GM12878 (cell line): ENCODE results near the gene NHSL2. TPM values are rescaled to one million over a fixed set of nuclear protein-coding genes. Genes with fewer than 3 reads are reported as not detected.

ENCODE experiments used
- ATAC-seq: fragments of 200-7000 bp; cut with Tn5 transposase; 3 replicates; pipeline ENCODE4 v1.9.1; 2020; ENCODE audit warnings: mild to moderate bottlenecking, moderate library complexity
- BruUV-seq: library from RNA; stranded (reverse); fragments of 400-500 nt; replicated peaks from 2 replicates; lab custom pipeline; 2021; lab: Mats Ljungman, UMichigan
- CTCF ChIA-PET: fragments of 300-600 bp; sonication (Branson Sonifier 250); formaldehyde crosslinking; extraction: SDS; loops from one replicate; lab custom pipeline; 2021; ENCODE audit warnings: inconsistent platforms; lab: Yijun Ruan, JAX
- POLR2A ChIA-PET: fragments of 350-600 bp; formaldehyde crosslinking; extraction: SDS; loops from one replicate; lab custom pipeline; 2021; ENCODE audit warnings: inconsistent platforms; lab: Charles Lee
- RAD21 ChIA-PET: fragments of 300-600 bp; sonication (Branson Sonifier 250); formaldehyde crosslinking; loops from one replicate; lab custom pipeline; 2023; ENCODE audit warnings: antibody characterized with exemption; ENCODE audit not compliant: unreplicated experiment; lab: Charles Lee
- SMC1A ChIA-PET: fragments of 300-600 bp; sonication (Branson Sonifier 250); formaldehyde crosslinking; loops from one replicate; lab custom pipeline; 2023; ENCODE audit not compliant: unreplicated experiment, uncharacterized antibody; lab: Charles Lee
- DNase-seq: peaks from one replicate; pipeline ENCODE4 v3.0.0-alpha.2; 2011; ENCODE audit warnings: low read depth, low spot score
- FAIRE-seq: peaks from 3 replicates; lab custom pipeline; 2011; peaks lifted over from hg19 to GRCh38; lab: Jason Lieb, UNC
- H2AFZ ChIP-seq: 2 replicates; pipeline ENCODE4 v1.6.0; 2011; ENCODE audit warnings: low read depth, low read length, control low read depth; ENCODE audit not compliant: control insufficient read depth
- H3K27ac ChIP-seq: 2 replicates; pipeline ENCODE4 v1.5.1; 2011; ENCODE audit warnings: control low read depth; ENCODE audit not compliant: control insufficient read depth, insufficient read depth
- H3K27me3 ChIP-seq, 2 experiments: replicated peaks in 1 of 2; 2 replicates each; pipeline versions ENCODE4 v1.6.0 to v1.6.1; 2011; ENCODE audit warnings: low read length in 1 of 2; ENCODE audit not compliant: control insufficient read depth in 2 of 2, insufficient read depth in 2 of 2
- H3K36me3 ChIP-seq, 2 experiments: 2 replicates each; pipeline ENCODE4 v1.5.1; 2011; ENCODE audit warnings: low read length in 1 of 2; ENCODE audit not compliant: control insufficient read depth in 2 of 2, insufficient read depth in 2 of 2
- H3K4me1 ChIP-seq: 2 replicates; pipeline ENCODE4 v1.6.1; 2011; ENCODE audit warnings: mild to moderate bottlenecking, low read length, moderate library complexity, mixed read lengths; ENCODE audit not compliant: control insufficient read depth, insufficient read depth
- H3K4me2 ChIP-seq: 2 replicates; pipeline ENCODE4 v1.6.0; 2011; ENCODE audit warnings: control low read depth; ENCODE audit not compliant: control insufficient read depth, insufficient read depth
- H3K4me3 ChIP-seq: fragments of 200-600 bp; sonication (generic); 2 replicates; pipeline ENCODE4 v1.5.1; 2016
- H3K79me2 ChIP-seq: 2 replicates; pipeline ENCODE4 v1.6.0; 2011; ENCODE audit warnings: low read length; ENCODE audit not compliant: control insufficient read depth, insufficient read depth
- H3K9ac ChIP-seq: 2 replicates; pipeline ENCODE4 v1.8.0; 2011; ENCODE audit warnings: low read length, control low read depth, mixed read lengths; ENCODE audit not compliant: control insufficient read depth, insufficient read depth
- H3K9me3 ChIP-seq: replicated peaks from 3 replicates; pipeline ENCODE4 v1.5.1; 2011; ENCODE audit warnings: mild to moderate bottlenecking, low read length; ENCODE audit not compliant: control insufficient read depth, insufficient read depth
- H4K20me1 ChIP-seq: 2 replicates; pipeline ENCODE4 v1.6.0; 2011; ENCODE audit not compliant: control insufficient read depth, insufficient read depth
- BCL3 ChIP-seq: IDR thresholded peaks from 2 replicates; pipeline ENCODE4 v1.6.1; 2011; ENCODE audit warnings: borderline replicate concordance, low read depth, mild to moderate bottlenecking, moderate library complexity, low read length; ENCODE audit not compliant: insufficient read depth, poor library complexity, severe bottlenecking
- ELK1 ChIP-seq: IDR thresholded peaks from 2 replicates; pipeline ENCODE4 v1.6.1; 2012; ENCODE audit warnings: low read depth, low read length, improper control_type of control experiment
- FOS ChIP-seq: IDR thresholded peaks from 3 replicates; pipeline ENCODE4 v1.6.1; 2011; ENCODE audit warnings: borderline replicate concordance; ENCODE audit not compliant: insufficient read length; ENCODE audit errors: extremely low read depth
- KDM1A ChIP-seq: fragments of 200-600 bp; sonication (generic); IDR thresholded peaks from 2 replicates; pipeline ENCODE4 v1.6.1; 2016; ENCODE audit warnings: borderline replicate concordance
- POLR2A ChIP-seq: IDR thresholded peaks from 2 replicates; pipeline ENCODE4 v1.6.1; 2011; ENCODE audit warnings: low read depth, mild to moderate bottlenecking, low read length
- PRDM15 ChIP-seq: fragments of 450-650 bp; formaldehyde crosslinking; IDR thresholded peaks from 2 replicates; pipeline ENCODE4 v1.4.0; 2020; ENCODE audit warnings: mild to moderate bottlenecking, moderate library complexity
- ZNF217 ChIP-seq: fragments of 450-650 bp; IDR thresholded peaks from 2 replicates; pipeline ENCODE4 v1.6.1; 2017; ENCODE audit warnings: antibody characterized with exemption, mild to moderate bottlenecking
- WGBS: methylation state at CpG from one replicate; pipeline ENCODE4 v1.1.6; 2016; ENCODE audit warnings: low lambda C conversion rate; ENCODE audit not compliant: insufficient replicate concordance, insufficient coverage; ENCODE audit errors: missing lambda C conversion rate; 5-methylcytosine and 5-hydroxymethylcytosine counted together
- in situ Hi-C: fragments of 300-500 bp; cut with MboI; formaldehyde crosslinking; loops from 9 replicates; pipeline ENCODE4 v1.14.3; 2018; ENCODE audit warnings: mixed read lengths
- intact Hi-C: fragments of 100-400 bp; cut with micrococcal nuclease; formaldehyde crosslinking; loops from one replicate; pipeline ENCODE4 v1.14.2; 2022; ENCODE audit not compliant: unreplicated experiment
- polyA plus RNA-seq, 11 experiments: library from polyadenylated mRNA; depleted of rRNA in 4 of 11; unstranded in 6 of 11; stranded (reverse) in 5 of 11; fragments of >200 nt; fragmentation: Nextera tagmentation in 4 of 11; fragmentation: Illumina TruSeq in 1 of 11; extraction: Ambion mirVana in 4 of 11; extraction: Trizol in 1 of 11; gene quantifications; 1 replicate in 1 of 11; 2 replicates in 10 of 11; pipeline versions ENCODE4 v1.2.1 to v1.2.3, GENCODE V29; 2011 to 2016; ENCODE audit warnings: inconsistent platforms in 2 of 11, missing spikeins in 2 of 11, low read depth in 1 of 11
- total RNA-seq, 4 experiments: library from RNA; depleted of rRNA in 3 of 4; stranded (reverse); fragments of >200 nt in 3 of 4; fragmentation: Illumina TruSeq in 1 of 4; extraction: Trizol in 1 of 4; gene quantifications; 2 replicates each; pipeline versions ENCODE4 v1.2.1 to v1.2.3, GENCODE V29; 2013 to 2021

The NHSL2 gene
- total and polyA plus RNA-seq, 10 of the 15 experiments (the other 5 are each of a cell fraction or from before 2014, with no cell fraction given): 0.05 to 0.53 (median 0.07) TPM; not detected in 2

GRCh38 chrX:72028701-72029470 lies 118.2 kb downstream of the NHSL2 start (continued):
- TF ChIP-seq FOS (no peak), ELK1 (no peak)
- TF ChIP-seq, all 136 proteins: peak for 0

- no peak overlapping the region for H3K9ac ChIP-seq
- no peaks in the 10 kb centered on the region for H3K36me3 ChIP-seq
- POLR2A ChIA-PET: interaction anchor here (0.6 to 0.7 kb wide), 2 partner anchors 9 to 503 kb away, joined by 3 read pairs; no protein-coding TSS in a partner anchor
- no peak for DNase-seq
- 27% methylated on average over 7 of the region's 7 CpGs for WGBS
- FAIRE-seq: no peak
- H3K9me3 ChIP-seq: no peaks in the 10 kb centered on the region
- BruUV-seq: no TSS peak
- no peak overlapping the region for H3K4me2 ChIP-seq
- no peak overlapping the region for H3K27ac ChIP-seq
- TF ChIP-seq POLR2A (no peak), ZNF217 (no peak), PRDM15 (CRISPR knock-in tag) (no peak), KDM1A (no peak), BCL3 (no peak)
- CTCF ChIA-PET: interaction anchor here (0.8 to 4.7 kb wide), 3 partner anchors 9 to 94 kb away, joined by 3 to 40 read pairs (median 3); no protein-coding TSS in a partner anchor
- intact Hi-C loops (no loop called here), in situ Hi-C loops (no loop called here)
- H4K20me1 ChIP-seq: no peaks in the 10 kb centered on the region
- RAD21 ChIA-PET: interaction anchor here (1.2 to 2.3 kb wide), 2 partner anchors 10 to 96 kb away, joined by 4 to 6 read pairs; no protein-coding TSS in a partner anchor
- no peaks in the 10 kb centered on the region for H3K27me3 ChIP-seq
- no peak for ATAC-seq
- H3K79me2 ChIP-seq: no peaks in the 10 kb centered on the region
- H3K4me3 ChIP-seq: no peak overlapping the region
- SMC1A ChIA-PET: interaction anchor here (1.7 to 2.3 kb wide), 2 partner anchors 8 to 96 kb away, joined by 6 read pairs; no protein-coding TSS in a partner anchor
- H3K4me1 ChIP-seq: no peaks in the 10 kb centered on the region
- no peak overlapping the region for H2AFZ ChIP-seq
Observed at GRCh38 chrX:72029483-72030411, 119.1 kb downstream of the NHSL2 start.
